ENCODE data around the gene NEUROD6. TPM values are rescaled to one million over a fixed set of nuclear protein-coding genes. Genes with fewer than 3 reads are reported as not detected.

Gene NEUROD6
- total RNA-seq, 1 donor from 2014 or later: not detected

DNA sequence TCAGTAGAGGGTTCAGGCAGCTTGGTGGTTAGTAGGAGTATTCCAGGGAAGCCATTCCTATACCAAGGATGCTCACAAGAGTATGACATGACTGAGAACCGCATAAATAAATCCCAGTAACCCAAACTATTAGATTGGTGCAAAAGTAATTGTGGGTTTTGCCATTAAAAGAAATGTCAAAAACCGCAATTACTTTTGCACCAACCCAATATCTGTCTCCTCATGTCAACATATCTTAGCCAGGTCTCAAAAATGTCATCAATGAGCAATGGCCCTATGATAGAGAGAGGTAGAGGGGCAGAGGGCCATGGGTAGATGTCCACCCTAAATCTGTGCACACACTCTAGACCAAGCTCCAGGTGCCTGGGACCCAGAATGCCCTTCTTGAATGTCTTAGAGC lies 23.6 kb downstream of the NEUROD6 start:
- intact Hi-C loops (cut with DNase I): no loop called here
- TF ChIP-seq, protein P1, sequence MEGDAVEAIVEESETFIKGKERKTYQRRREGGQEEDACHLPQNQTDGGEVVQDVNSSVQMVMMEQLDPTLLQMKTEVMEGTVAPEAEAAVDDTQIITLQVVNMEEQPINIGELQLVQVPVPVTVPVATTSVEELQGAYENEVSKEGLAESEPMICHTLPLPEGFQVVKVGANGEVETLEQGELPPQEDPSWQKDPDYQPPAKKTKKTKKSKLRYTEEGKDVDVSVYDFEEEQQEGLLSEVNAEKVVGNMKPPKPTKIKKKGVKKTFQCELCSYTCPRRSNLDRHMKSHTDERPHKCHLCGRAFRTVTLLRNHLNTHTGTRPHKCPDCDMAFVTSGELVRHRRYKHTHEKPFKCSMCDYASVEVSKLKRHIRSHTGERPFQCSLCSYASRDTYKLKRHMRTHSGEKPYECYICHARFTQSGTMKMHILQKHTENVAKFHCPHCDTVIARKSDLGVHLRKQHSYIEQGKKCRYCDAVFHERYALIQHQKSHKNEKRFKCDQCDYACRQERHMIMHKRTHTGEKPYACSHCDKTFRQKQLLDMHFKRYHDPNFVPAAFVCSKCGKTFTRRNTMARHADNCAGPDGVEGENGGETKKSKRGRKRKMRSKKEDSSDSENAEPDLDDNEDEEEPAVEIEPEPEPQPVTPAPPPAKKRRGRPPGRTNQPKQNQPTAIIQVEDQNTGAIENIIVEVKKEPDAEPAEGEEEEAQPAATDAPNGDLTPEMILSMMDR (IDR thresholded peaks at IDR 0.05): no peak
- H3K4me3 ChIP-seq: no peak overlapping the region
- H3K9me3 ChIP-seq: no peaks in the 10 kb centered on the region
- H3K27ac ChIP-seq: no peak overlapping the region
- H3K4me1 ChIP-seq: peaks cover 3% of the 10 kb centered on the region
- no peak for ATAC-seq
- H3K27me3 ChIP-seq (ENCODE audit: low read depth): no peaks in the 10 kb centered on the region
- DNase-seq: no peak
- no peaks in the 10 kb centered on the region for H3K36me3 ChIP-seq

DNA sequence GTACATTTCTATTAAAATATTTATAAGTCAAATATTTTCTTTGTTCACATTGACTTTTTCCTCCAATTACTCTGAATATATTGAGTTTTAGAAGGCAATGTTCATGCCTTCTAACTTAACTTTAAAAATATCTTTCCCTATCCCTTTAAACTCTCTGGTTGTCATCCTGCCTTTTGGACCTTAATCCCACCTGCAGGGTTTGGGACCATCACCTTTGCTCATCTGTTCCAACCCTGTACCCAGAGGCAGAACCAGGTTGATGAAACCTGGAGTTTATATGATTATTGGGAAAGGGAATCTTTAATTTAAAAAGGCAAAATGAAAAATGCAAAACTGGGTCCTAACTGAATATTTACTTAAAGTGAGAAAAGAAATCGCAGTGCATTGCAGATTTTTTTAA lies 24.8 kb downstream of the NEUROD6 start:
- intact Hi-C loops (cut with DNase I): no loop called here
- Histone ChIP-seq H3K4me1 (peaks cover 3% of the 10 kb centered on the region), H3K27ac (no peak overlapping the region), H3K4me3 (no peak overlapping the region), H3K27me3 (ENCODE audit: low read depth) (no peaks in the 10 kb centered on the region), H3K9me3 (no peaks in the 10 kb centered on the region), H3K36me3 (no peaks in the 10 kb centered on the region)
- TF ChIP-seq, protein P1 (IDR thresholded peaks at IDR 0.05): no peak
- no peak for ATAC-seq
- no peak for DNase-seq

DNA sequence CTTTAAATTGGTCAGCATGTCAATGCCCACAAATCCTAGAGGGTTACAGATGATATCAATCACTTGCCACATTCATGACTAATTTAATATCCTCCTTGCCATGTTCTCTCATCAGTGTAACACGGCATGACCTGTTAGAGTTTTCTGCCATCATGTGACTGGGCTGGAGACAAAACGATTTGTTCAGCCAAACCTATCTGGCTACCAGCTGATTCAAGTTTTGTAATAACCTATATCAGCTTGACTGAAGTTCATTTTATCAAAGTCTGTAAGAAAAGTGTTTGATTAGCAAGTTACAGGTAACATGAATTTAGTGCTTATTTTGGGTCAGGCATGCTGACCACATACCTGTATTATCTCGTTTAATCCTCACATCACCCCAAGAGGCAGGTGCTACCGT lies 25.7 kb downstream of the NEUROD6 start:
- intact Hi-C loops (cut with DNase I): no loop called here
- DNase-seq (no peak), ATAC-seq (no peak)
- Histone ChIP-seq H3K9me3 (no peaks in the 10 kb centered on the region), H3K4me1 (peaks cover 3% of the 10 kb centered on the region), H3K27me3 (ENCODE audit: low read depth) (no peaks in the 10 kb centered on the region), H3K36me3 (no peaks in the 10 kb centered on the region), H3K4me3 (no peak overlapping the region), H3K27ac (no peak overlapping the region)
- TF ChIP-seq, protein P1 (IDR thresholded peaks at IDR 0.05): no peak

DNA sequence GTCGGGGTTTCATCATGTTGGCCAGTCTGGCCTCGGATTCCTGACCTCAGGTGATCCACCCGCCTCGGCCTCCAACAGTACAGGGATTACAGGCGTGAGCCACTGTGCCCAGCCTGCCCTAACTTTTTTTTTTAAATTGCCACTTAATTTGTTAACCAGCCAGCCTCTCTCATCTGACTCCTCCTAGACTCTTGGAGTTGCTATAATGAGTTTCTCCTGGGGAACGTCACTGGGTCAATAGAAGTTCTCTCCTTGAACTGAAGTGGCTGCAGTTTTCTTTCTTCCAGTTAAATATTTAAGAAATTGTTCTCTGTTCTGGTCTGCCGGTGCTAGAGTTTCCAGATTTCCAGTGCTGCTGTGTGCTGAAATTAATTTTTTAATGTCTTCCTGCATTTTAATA lies 27.6 kb downstream of the NEUROD6 start:
- intact Hi-C loops (cut with DNase I): no loop called here
- H3K27ac ChIP-seq: no peak overlapping the region
- H3K36me3 ChIP-seq: no peaks in the 10 kb centered on the region
- peaks cover 3% of the 10 kb centered on the region for H3K4me1 ChIP-seq
- no peaks in the 10 kb centered on the region for H3K9me3 ChIP-seq
- ATAC-seq: peak; percentile 78 to 87
- TF ChIP-seq, protein P1 (IDR thresholded peaks at IDR 0.05): no peak
- no peak for DNase-seq
- H3K27me3 ChIP-seq (ENCODE audit: low read depth): no peaks in the 10 kb centered on the region
- no peak overlapping the region for H3K4me3 ChIP-seq

DNA sequence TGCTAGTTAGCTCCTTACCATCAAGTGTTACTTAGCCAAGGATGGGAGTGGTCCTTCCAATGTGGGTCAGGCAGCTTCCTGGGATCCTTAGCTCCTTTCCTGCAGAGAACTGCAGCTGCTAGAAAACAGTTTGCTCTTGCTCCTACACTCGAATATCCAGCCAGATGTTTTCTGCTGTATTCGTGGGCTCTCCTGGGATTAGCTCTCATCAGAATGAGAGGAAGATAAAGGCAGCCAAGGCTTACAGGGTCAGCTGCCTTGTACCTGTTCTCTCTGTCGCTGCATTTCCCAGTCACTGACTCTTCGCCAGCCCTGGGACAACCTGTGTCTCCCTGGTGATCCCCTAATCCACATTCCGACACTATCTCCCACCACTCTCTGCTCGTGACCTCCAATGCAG lies 29.0 kb downstream of the NEUROD6 start:
- no peak for ATAC-seq
- TF ChIP-seq, protein P1 (IDR thresholded peaks at IDR 0.05): no peak
- H3K36me3 ChIP-seq: no peaks in the 10 kb centered on the region
- H3K4me3 ChIP-seq: no peak overlapping the region
- H3K27ac ChIP-seq: no peak overlapping the region
- intact Hi-C loops (cut with DNase I): no loop called here
- no peaks in the 10 kb centered on the region for H3K9me3 ChIP-seq
- no peak for DNase-seq
- H3K27me3 ChIP-seq (ENCODE audit: low read depth): no peaks in the 10 kb centered on the region
- H3K4me1 ChIP-seq: peaks cover 3% of the 10 kb centered on the region

Measured in lower lobe of right lung (tissue), 2 donors.